PC-3 (cell line): ENCODE data around the gene ZNF680. TPM values are rescaled to one million over a fixed set of nuclear protein-coding genes. Genes with fewer than 3 reads are reported as not detected.
A peak's percentile ranks its signal among the peaks of the same experiment; 100 is the strongest.

Source experiments
- ATAC-seq: fragments of 200-7000 bp; cut with Tn5 transposase; 2 replicates; pipeline ENCODE4 v1.9.1; 2020; ENCODE audit warnings: mild to moderate bottlenecking, moderate library complexity
- BruUV-seq: library from RNA; stranded (reverse); fragments of 400-500 nt; replicated peaks from 2 replicates; lab custom pipeline; 2021; lab: Mats Ljungman, UMichigan
- CTCF ChIA-PET: fragments of 300-600 bp; sonication (Branson Sonifier 250); formaldehyde crosslinking; loops from one replicate; lab custom pipeline; 2022; ENCODE audit warnings: antibody characterized with exemption; lab: Charles Lee
- POLR2A ChIA-PET: fragments of 300-600 bp; sonication (Branson Sonifier 250); formaldehyde crosslinking; loops from one replicate; lab custom pipeline; 2022; ENCODE audit warnings: antibody characterized with exemption; ENCODE audit not compliant: unreplicated experiment; lab: Charles Lee
- DNase-seq: peaks from one replicate; pipeline ENCODE4 v3.0.0-alpha.2; 2015
- H2AFZ ChIP-seq: fragments of 300-600 bp; sonication (generic); 2 replicates; pipeline ENCODE4 v1.6.0; 2016; ENCODE audit warnings: antibody characterized with exemption, low read length
- H3F3A ChIP-seq: fragments of 300-600 bp; sonication (generic); one replicate; pipeline ENCODE4 v1.6.0; 2017; ENCODE audit warnings: antibody characterized with exemption, low read length, control low read depth, mild to moderate bottlenecking; ENCODE audit not compliant: unreplicated experiment
- H3K27ac ChIP-seq: fragments of 300-600 bp; sonication (generic); 2 replicates; pipeline ENCODE4 v1.5.1; 2016; ENCODE audit warnings: mild to moderate bottlenecking, low read length
- H3K27me3 ChIP-seq: fragments of 300-600 bp; sonication (generic); 2 replicates; pipeline ENCODE4 v1.6.1; 2016; ENCODE audit warnings: low read length, mixed read lengths
- H3K36me3 ChIP-seq: fragments of 300-600 bp; sonication (generic); 2 replicates; pipeline ENCODE4 v1.6.1; 2016; ENCODE audit warnings: low read depth, mixed run types, low read length, mixed read lengths
- H3K4me1 ChIP-seq: fragments of 300-600 bp; sonication (generic); 2 replicates; pipeline ENCODE4 v1.5.1; 2016; ENCODE audit warnings: low read length; ENCODE audit not compliant: insufficient read depth
- H3K4me2 ChIP-seq: fragments of 300-600 bp; sonication (generic); 2 replicates; pipeline ENCODE4 v1.6.0; 2016; ENCODE audit warnings: low read length
- H3K4me3 ChIP-seq: fragments of 300-600 bp; sonication (generic); 2 replicates; pipeline ENCODE4 v1.5.1; 2016; ENCODE audit warnings: mild to moderate bottlenecking, low read length, mixed read lengths
- H3K79me2 ChIP-seq: fragments of 300-600 bp; sonication (generic); 2 replicates; pipeline ENCODE4 v1.6.1; 2017; ENCODE audit warnings: low read length, mixed read lengths
- H3K9ac ChIP-seq: fragments of 300-600 bp; sonication (generic); 2 replicates; pipeline ENCODE4 v1.6.0; 2016; ENCODE audit warnings: mild to moderate bottlenecking, low read length
- H3K9me2 ChIP-seq: fragments of 300-600 bp; sonication (generic); replicated peaks from 2 replicates; pipeline ENCODE4 v1.6.1; 2016; ENCODE audit warnings: mixed run types, low read length, mixed read lengths
- H3K9me3 ChIP-seq: fragments of 300-600 bp; sonication (generic); 2 replicates; pipeline ENCODE4 v1.6.1; 2016; ENCODE audit warnings: low read length, mixed read lengths
- H4K20me1 ChIP-seq: fragments of 300-600 bp; sonication (generic); 2 replicates; pipeline ENCODE4 v1.6.1; 2016; ENCODE audit warnings: low read length, mixed read lengths
- CTCF ChIP-seq: fragments of 300-600 bp; sonication (generic); conservative IDR thresholded peaks from 2 replicates; pipeline ENCODE4 v1.5.1; 2017; ENCODE audit warnings: antibody characterized with exemption, low read depth, mild to moderate bottlenecking, low read length
- EZH2 ChIP-seq: fragments of 300-600 bp; sonication (generic); IDR thresholded peaks from one replicate; pipeline ENCODE4 v1.6.1; 2017; ENCODE audit warnings: antibody characterized with exemption, mild to moderate bottlenecking, low read length; ENCODE audit not compliant: unreplicated experiment
- EZH2phosphoT487 ChIP-seq: fragments of 300-600 bp; sonication (generic); IDR thresholded peaks from 2 replicates; pipeline ENCODE4 v1.6.1; 2018; ENCODE audit warnings: mild to moderate bottlenecking, antibody characterized with exemption, low read length, borderline replicate concordance
- intact Hi-C: fragments of 100-400 bp; cut with micrococcal nuclease; formaldehyde crosslinking; loops from 2 replicates; pipeline ENCODE4 v1.9.0; 2023
- total RNA-seq: library from RNA; depleted of rRNA; stranded (reverse); fragments of >200 nt; gene quantifications from 2 replicates; pipeline ENCODE4 v1.2.3, GENCODE V29; 2014

ZNF680 gene
- total RNA-seq, 1 experiment from 2014 or later = 8.8 TPM

DNA sequence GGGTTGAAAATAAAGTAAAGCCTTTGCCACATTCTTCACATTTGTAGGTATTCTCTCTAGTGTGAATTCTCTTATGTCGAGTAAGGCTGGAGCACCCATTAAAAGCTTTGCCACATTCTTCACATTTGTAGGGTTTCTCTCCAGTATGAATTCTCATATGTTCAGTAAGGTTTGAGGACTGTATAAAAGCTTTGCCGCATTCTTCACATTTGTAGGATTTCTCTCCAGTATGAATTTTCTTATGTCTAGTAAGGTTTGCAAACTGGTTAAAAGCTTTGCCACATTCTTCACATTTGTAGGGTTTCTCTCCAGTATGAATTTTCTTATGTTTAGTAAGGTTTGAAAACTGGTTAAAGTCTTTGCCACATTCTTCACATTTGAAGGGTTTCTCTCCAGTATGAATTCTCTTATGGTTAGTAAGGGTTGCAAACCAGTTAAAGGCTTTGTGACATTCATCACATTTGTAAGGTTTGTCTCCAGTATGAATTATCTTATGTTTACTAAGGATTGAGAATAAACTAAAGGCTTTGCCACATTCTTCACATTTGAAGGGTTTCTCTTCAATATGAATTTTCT lies 41.4 kb downstream of the ZNF680 start:
- no peaks in the 10 kb centered on the region for H3K27me3 ChIP-seq
- no peak overlapping the region for H2AFZ ChIP-seq
- DNase-seq = no peak
- TF ChIP-seq CTCF (no peak), EZH2phosphoT487 (no peak), EZH2 (no peak)
- peaks cover 11% of the 10 kb centered on the region; the same call in 1 of the 2 replicates for H3K79me2 ChIP-seq
- no TSS peak for BruUV-seq
- H3K27ac ChIP-seq = no peak overlapping the region
- ATAC-seq = no peak
- peaks cover 61% of the 10 kb centered on the region for H3K9me3 ChIP-seq
- H3F3A ChIP-seq = no peaks in the 10 kb centered on the region
- intact Hi-C loops = no loop called here
- H4K20me1 ChIP-seq = no peaks in the 10 kb centered on the region
- no peaks in the 10 kb centered on the region for H3K9me2 ChIP-seq
- no peak overlapping the region for H3K9ac ChIP-seq
- ChIA-PET POLR2A (no interaction called here), CTCF (no interaction called here)
- H3K36me3 ChIP-seq = peaks cover 88% of the 10 kb centered on the region
- H3K4me1 ChIP-seq = no peaks in the 10 kb centered on the region
- H3K4me2 ChIP-seq = no peak overlapping the region
- no peak overlapping the region; the same call in 1 of the 2 replicates for H3K4me3 ChIP-seq

DNA sequence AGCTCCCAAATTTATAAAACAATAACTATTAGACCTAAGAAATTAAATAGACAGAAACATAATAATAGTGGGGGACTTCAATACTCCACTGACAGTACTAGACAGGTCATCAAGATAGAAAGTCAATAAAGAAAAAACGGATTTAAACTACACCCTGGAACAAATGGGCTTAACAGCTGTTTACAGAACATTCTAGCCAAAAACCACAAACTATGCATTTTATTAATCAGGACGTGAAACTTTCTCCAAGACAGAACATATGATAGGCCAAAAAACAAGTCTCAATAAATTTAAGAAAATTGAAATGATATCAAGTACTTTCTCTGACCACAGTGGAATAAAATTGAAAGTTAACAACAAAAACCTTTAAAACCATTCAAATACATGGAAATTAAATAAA lies 46.4 kb downstream of the ZNF680 start:
- no peak overlapping the region for H2AFZ ChIP-seq
- TF ChIP-seq EZH2phosphoT487 (no peak), CTCF (no peak), EZH2 (no peak)
- no peaks in the 10 kb centered on the region for H3K9me2 ChIP-seq
- no peak overlapping the region for H3K27ac ChIP-seq
- CTCF ChIA-PET = no interaction called here
- intact Hi-C loops = loop anchor here (10.0 kb wide), 1 partner anchor 172 kb away; no protein-coding TSS in a partner anchor
- BruUV-seq = no TSS peak
- POLR2A ChIA-PET = no interaction called here
- no peak for DNase-seq
- H3K27me3 ChIP-seq = no peaks in the 10 kb centered on the region
- H3K36me3 ChIP-seq = peaks cover 80% of the 10 kb centered on the region
- no peaks in the 10 kb centered on the region for H3F3A ChIP-seq
- no peaks in the 10 kb centered on the region for H4K20me1 ChIP-seq
- no peak overlapping the region for H3K4me3 ChIP-seq
- no peak overlapping the region for H3K4me2 ChIP-seq
- peaks cover 52% of the 10 kb centered on the region for H3K9me3 ChIP-seq
- ATAC-seq = no peak
- H3K79me2 ChIP-seq = peaks cover 13% of the 10 kb centered on the region
- no peaks in the 10 kb centered on the region for H3K4me1 ChIP-seq
- no peak overlapping the region for H3K9ac ChIP-seq

DNA sequence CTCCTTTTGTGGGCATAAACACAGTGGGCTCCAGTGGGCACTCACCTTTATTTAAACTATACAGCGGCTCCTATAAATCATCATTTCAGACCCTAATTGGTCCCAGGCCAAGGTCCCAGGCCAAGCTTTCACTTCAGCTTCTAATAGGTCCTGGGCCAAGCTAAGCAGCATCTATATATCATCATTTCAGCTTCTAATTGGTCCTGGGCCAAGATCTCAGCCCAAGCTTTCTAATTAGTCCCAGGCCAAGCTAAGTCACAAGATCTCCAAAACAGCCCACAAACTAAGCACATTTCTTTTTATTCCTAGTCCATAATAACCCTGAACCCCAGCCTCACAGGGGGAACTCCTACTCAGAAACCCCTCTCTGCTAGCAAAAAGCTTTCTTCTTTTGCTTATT lies 47.1 kb downstream of the ZNF680 start:
- ChIA-PET CTCF (no interaction called here), POLR2A (no interaction called here)
- peak; percentile 31; the same call in 1 of the 2 replicates for ATAC-seq
- intact Hi-C loops = loop anchor here (10.0 kb wide), 1 partner anchor 171 kb away; no protein-coding TSS in a partner anchor
- Histone ChIP-seq H3F3A (no peaks in the 10 kb centered on the region), H3K9me2 (no peaks in the 10 kb centered on the region), H2AFZ (no peak overlapping the region), H3K9ac (no peak overlapping the region), H3K27ac (no peak overlapping the region), H3K79me2 (peaks cover 13% of the 10 kb centered on the region), H4K20me1 (no peaks in the 10 kb centered on the region), H3K9me3 (peaks cover 45% of the 10 kb centered on the region), H3K4me1 (no peaks in the 10 kb centered on the region), H3K4me2 (no peak overlapping the region), H3K36me3 (peaks cover 80% of the 10 kb centered on the region), H3K27me3 (no peaks in the 10 kb centered on the region), H3K4me3 (no peak overlapping the region)
- no peak for TF ChIP-seq EZH2
- no peak for TF ChIP-seq CTCF
- TF ChIP-seq EZH2phosphoT487 = no peak
- no peak for DNase-seq
- no TSS peak for BruUV-seq
